HG02610 (cell line): Measurements from ENCODE around the gene REPIN1.

Experiments
- ATAC-seq: cut with Tn5 transposase; IDR thresholded peaks from one replicate; pipeline ENCODE4 v1.9.1; 2021; ENCODE audit warnings: mild to moderate bottlenecking, moderate library complexity; ENCODE audit not compliant: unreplicated experiment

The REPIN1 gene

GRCh38 chr7:150388709-150389531 lies 20.3 kb downstream of the REPIN1 start:
- no peak for ATAC-seq

DNA sequence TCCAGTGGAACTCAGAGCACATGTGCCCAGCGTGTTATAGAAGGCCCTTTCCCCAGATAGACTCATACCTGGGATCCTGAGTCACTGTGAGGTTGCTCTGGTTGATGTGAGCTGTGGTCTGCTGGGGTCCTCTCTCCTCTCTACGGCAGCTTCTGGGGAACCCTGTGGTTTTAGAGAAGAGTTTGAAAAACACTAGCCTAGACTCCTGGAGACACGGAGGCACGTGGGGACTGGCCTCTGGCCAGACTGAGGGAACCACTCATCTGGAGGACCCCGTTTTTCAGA lies 20.9 kb downstream of the REPIN1 start:
- ATAC-seq, result no peak

- ATAC-seq, result no peak
These were observed 21.6 kb downstream of the REPIN1 start for GRCh38 chr7:150390205-150390604.

GRCh38 chr7:150393325-150393724 lies 24.7 kb downstream of the REPIN1 start:
- ATAC-seq, result no peak

DNA sequence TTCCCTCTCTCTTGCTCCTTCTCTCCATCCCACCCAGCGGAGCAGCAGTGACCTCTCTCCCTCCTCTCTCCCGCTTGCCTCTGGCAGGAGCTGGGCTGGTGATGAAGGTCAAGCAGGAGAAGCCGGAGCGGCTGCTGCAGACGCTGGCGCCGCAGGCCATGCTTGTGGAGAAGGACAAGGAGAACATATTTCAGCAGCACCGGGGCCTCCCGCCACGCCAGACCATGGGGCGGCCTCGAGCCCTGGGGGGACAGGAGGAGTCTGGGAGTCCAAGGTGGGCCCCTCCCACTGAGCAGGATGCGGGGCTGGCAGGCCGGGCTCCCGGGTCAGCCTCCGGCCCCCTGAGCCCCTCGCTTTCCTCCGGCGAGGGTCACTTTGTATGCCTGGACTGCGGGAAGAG lies 27.8 kb downstream of the REPIN1 start:
- ATAC-seq, result no peak

GRCh38 chr7:150396851-150397260 lies 28.2 kb downstream of the REPIN1 start:
- no peak for ATAC-seq

GRCh38 chr7:150397346-150398107 lies 28.9 kb downstream of the REPIN1 start:
- ATAC-seq, result no peak

DNA sequence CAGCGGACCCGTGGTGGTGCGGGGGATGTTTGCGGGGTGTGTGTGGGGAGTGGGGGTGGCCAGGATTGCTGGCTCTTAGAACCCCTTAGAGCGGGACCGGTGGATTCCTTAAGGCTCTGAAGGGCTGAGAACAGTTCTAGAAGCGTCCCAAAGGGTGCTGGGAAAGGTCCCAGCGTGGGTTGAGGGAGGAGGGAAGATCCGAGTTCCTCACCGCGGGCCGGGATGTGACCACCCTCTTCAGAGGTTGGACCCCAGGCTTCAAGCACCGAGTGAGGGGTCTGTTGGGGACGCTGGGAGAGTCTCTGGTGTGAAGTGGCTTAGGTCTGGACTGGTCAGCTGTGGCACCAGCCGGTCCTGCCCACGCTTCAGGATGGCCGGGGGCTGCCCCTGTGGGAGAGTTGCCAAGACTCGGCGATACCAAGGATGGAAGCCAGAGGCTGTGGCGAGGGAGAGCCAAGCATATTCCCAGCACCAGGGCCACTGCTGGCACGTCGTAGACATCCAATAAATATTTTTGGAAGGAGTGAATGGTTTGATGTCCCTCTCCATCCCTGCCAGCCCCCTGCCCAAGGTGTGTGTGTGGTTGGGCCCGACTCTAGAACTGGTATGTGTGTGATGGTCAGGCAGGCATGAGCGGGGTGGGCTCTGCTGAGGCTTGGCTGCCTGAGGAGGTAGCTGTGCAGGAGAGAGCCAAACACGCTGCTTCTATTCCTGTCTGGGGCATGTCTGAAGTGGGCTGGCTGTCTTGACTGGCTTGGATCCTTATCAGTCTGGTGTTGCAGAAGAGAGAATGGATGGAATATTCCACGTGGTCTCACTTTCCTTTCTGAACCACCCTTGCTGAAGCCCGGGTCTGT lies 29.7 kb downstream of the REPIN1 start:
- no peak for ATAC-seq

DNA sequence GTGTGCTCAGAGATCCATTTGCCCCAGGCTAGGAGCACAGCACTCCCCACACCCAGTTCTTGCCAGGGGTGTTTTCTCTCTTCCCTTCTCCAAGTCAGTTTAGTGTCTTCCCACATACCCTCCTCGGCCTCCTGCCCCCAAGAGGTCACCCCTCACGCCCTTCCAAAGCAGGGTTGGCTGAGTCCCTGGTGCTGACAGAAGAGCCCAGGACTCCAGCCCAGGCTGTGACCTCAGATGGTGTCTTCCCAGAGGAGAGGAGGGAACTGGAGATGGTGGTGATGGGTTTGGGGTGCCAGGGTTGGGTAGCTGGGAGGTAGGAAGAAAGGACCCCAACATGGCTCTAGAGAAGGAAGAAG lies 30.3 kb downstream of the REPIN1 start:
- no peak for ATAC-seq

- no peak for ATAC-seq
These were observed 30.9 kb downstream of the REPIN1 start for GRCh38 chr7:150399421-150400007.

GRCh38 chr7:150400008-150400787 lies 31.6 kb downstream of the REPIN1 start:
- no peak for ATAC-seq

- peak; percentile 6 for ATAC-seq
These were observed 32.3 kb downstream of the REPIN1 start for GRCh38 chr7:150400788-150401423.

- peak; percentile 35 for ATAC-seq
These were observed 32.8 kb downstream of the REPIN1 start for GRCh38 chr7:150401424-150401790.

DNA sequence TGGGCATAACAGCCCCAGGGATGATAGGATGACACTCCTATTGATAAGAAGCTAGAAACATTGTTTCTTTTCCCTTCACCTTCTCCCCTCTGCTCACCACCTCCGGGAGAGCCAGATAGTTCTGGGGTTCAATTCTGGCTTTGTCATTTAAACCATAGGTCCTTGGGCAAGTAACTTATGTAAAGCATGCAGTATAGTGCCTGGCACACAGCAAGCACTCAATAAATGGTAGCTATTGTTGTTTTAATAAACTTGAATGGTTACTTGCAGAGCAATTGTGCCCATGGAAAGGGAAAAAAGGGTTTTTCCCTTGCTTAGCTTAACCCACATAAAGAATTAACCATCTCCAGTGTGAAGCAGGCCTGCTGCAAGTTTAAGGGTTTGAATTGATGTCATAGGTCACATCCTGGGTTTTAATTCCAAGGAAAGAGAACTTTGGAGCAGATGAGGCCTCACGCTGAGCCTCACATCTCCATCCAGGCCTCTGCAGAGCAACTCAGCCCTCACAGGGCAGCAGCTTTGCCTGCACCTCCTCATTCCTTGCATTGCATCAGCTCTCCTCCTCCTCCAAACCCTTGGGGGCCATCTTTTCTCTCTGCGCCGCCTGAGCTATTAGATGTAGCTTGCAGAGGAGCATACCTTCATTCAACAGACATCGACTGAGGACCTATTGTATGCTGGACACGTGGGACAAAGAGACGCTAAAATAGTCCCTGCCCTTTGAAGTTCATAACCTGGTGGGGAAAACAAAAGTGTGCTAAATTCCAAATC lies 33.4 kb downstream of the REPIN1 start:
- no peak for ATAC-seq

- ATAC-seq, result no peak
These were observed 34.2 kb downstream of the REPIN1 start for GRCh38 chr7:150402671-150403321.

- no peak for ATAC-seq
These were observed 35.0 kb downstream of the REPIN1 start for GRCh38 chr7:150403376-150404171.

- ATAC-seq, result no peak
These were observed 35.7 kb downstream of the REPIN1 start for GRCh38 chr7:150404172-150404804.
